Endothelial cell of umbilical vein (primary cell): ENCODE data around the gene HES1. TPM values are rescaled to one million over a fixed set of nuclear protein-coding genes. Genes with fewer than 3 reads are reported as not detected.

Experiments
- BruUV-seq: library from RNA; stranded (reverse); fragments of 400-500 nt; replicated peaks from 2 replicates; lab custom pipeline; 2021; lab: Mats Ljungman, UMichigan
- CTCF ChIA-PET: fragments of 300-600, 350-600 bp; sonication (Branson Sonifier 250); formaldehyde crosslinking; loops from one replicate; lab custom pipeline; 2021; ENCODE audit warnings: antibody characterized with exemption, inconsistent platforms; lab: Charles Lee
- POLR2A ChIA-PET: fragments of 300-600, 350-600 bp; sonication (Branson Sonifier 250); formaldehyde crosslinking; loops from one replicate; lab custom pipeline; 2021; ENCODE audit warnings: antibody characterized with exemption, inconsistent platforms; lab: Charles Lee
- DNase-seq: peaks from one replicate; pipeline ENCODE4 v3.0.0-alpha.2; 2011; ENCODE audit warnings: low read depth, low spot score
- FAIRE-seq: peaks from 2 replicates; lab custom pipeline; 2011; peaks lifted over from hg19 to GRCh38; lab: Jason Lieb, UNC
- H2AFZ ChIP-seq: 2 replicates; pipeline ENCODE4 v1.6.0; 2012; ENCODE audit warnings: low read depth, low read length, control low read depth, inconsistent platforms
- H3K27ac ChIP-seq: 2 replicates; pipeline ENCODE4 v1.5.1; 2011; ENCODE audit warnings: low read depth, mild to moderate bottlenecking, control low read depth, low read length, moderate library complexity; ENCODE audit not compliant: insufficient read depth
- H3K27me3 ChIP-seq, 2 experiments: 2 replicates each; pipeline versions ENCODE4 v1.6.0 to v1.6.1; 2011; ENCODE audit warnings: low read length in 2 of 2, mixed read lengths in 1 of 2; ENCODE audit not compliant: control insufficient read depth in 2 of 2, insufficient read depth in 2 of 2
- H3K36me3 ChIP-seq, 2 experiments: 2 replicates in 1 of 2; 3 replicates in 1 of 2; pipeline ENCODE4 v1.5.1; 2011; ENCODE audit warnings: low read length in 2 of 2, mild to moderate bottlenecking in 1 of 2, moderate library complexity in 1 of 2; ENCODE audit not compliant: control insufficient read depth in 2 of 2, insufficient read depth in 2 of 2; ENCODE audit errors: extremely low read depth in 1 of 2
- H3K4me1 ChIP-seq: 3 replicates; pipeline ENCODE4 v1.5.1; 2011; ENCODE audit warnings: mild to moderate bottlenecking, low read length; ENCODE audit not compliant: control insufficient read depth, insufficient read depth; ENCODE audit errors: extremely low read depth
- H3K4me2 ChIP-seq: 2 replicates; pipeline ENCODE4 v1.6.1; 2011; ENCODE audit warnings: low read length, control low read depth, mixed read lengths; ENCODE audit not compliant: insufficient read depth
- H3K4me3 ChIP-seq, 3 experiments: fragments of 200-600 bp in 1 of 3; sonication (generic), shearing (Covaris generic) in 1 of 3; replicated peaks in 1 of 3; 2 replicates each; pipeline ENCODE4 v1.5.1; 2011 to 2016; ENCODE audit warnings: control low read depth in 3 of 3, low read length in 3 of 3, mild to moderate bottlenecking in 2 of 3, inconsistent platforms in 1 of 3, low read depth in 1 of 3, moderate library complexity in 1 of 3; ENCODE audit not compliant: insufficient read depth in 1 of 3
- H3K79me2 ChIP-seq: 2 replicates; pipeline ENCODE4 v1.6.0; 2012; ENCODE audit warnings: low read length, inconsistent platforms; ENCODE audit not compliant: control insufficient read depth, insufficient read depth
- H3K9ac ChIP-seq: replicated peaks from 2 replicates; pipeline ENCODE3; 2011; ENCODE audit warnings: low read length, control low read depth; ENCODE audit not compliant: insufficient read depth; ENCODE audit errors: extremely low read depth
- H3K9me1 ChIP-seq: replicated peaks from 3 replicates; pipeline ENCODE4 v1.6.0; 2011; ENCODE audit warnings: mild to moderate bottlenecking, low read length; ENCODE audit not compliant: control insufficient read depth, insufficient read depth; ENCODE audit errors: extremely low read depth
- H3K9me3 ChIP-seq: replicated peaks from 2 replicates; pipeline ENCODE4 v1.5.1; 2012; ENCODE audit warnings: low read length, inconsistent platforms; ENCODE audit not compliant: control insufficient read depth, insufficient read depth
- H4K20me1 ChIP-seq: replicated peaks from 2 replicates; pipeline ENCODE3; 2011; ENCODE audit warnings: mild to moderate bottlenecking, low read length; ENCODE audit not compliant: control insufficient read depth, insufficient read depth; ENCODE audit errors: extremely low read depth
- EZH2 ChIP-seq: IDR thresholded peaks from 2 replicates; pipeline ENCODE4 v1.6.1; 2012; ENCODE audit warnings: borderline replicate concordance, low read depth, mild to moderate bottlenecking, moderate library complexity, low read length, inconsistent platforms; ENCODE audit not compliant: severe bottlenecking
- FOS ChIP-seq: IDR thresholded peaks from 2 replicates; pipeline ENCODE4 v1.6.1; 2011; ENCODE audit warnings: mild to moderate bottlenecking, low read length, moderate library complexity, borderline replicate concordance; ENCODE audit not compliant: insufficient read depth
- GATA2 ChIP-seq: IDR thresholded peaks from 2 replicates; pipeline ENCODE4 v1.7.0; 2011; ENCODE audit warnings: low read depth, mild to moderate bottlenecking, moderate library complexity, mixed read lengths, low read length; ENCODE audit not compliant: insufficient read length, insufficient read depth
- JUN ChIP-seq: IDR thresholded peaks from 2 replicates; pipeline ENCODE4 v1.6.1; 2011; ENCODE audit warnings: borderline replicate concordance, low read depth; ENCODE audit not compliant: insufficient read length, insufficient read depth
- MYC ChIP-seq: IDR thresholded peaks from one replicate; pipeline ENCODE4 v1.6.1; 2011; ENCODE audit warnings: mild to moderate bottlenecking, low read depth, low read length
- POLR2A ChIP-seq: IDR thresholded peaks from 2 replicates; pipeline ENCODE4 v1.6.1; 2012; ENCODE audit warnings: low read depth, mild to moderate bottlenecking, control low read depth, low read length
- POLR2AphosphoS5 ChIP-seq: IDR thresholded peaks from 2 replicates; pipeline ENCODE4 v1.6.1; 2012; ENCODE audit warnings: low read depth, mild to moderate bottlenecking, control low read depth, low read length, moderate library complexity; ENCODE audit not compliant: insufficient read depth
- dilution Hi-C: fragments of 300-500 bp; cut with MboI; formaldehyde crosslinking; loops from one replicate; pipeline ENCODE4 v1.15.0; 2019; ENCODE audit warnings: low sequenced_read_pairs; ENCODE audit not compliant: extremely low pct_ligation_motif_present
- intact Hi-C: fragments of 100-400 bp; cut with micrococcal nuclease; formaldehyde crosslinking; loops from one replicate; pipeline ENCODE4 v1.10.0; 2022
- polyA plus RNA-seq, 4 experiments: library from polyadenylated mRNA; depleted of rRNA in 3 of 4; stranded (reverse) in 3 of 4; unstranded in 1 of 4; fragments of >200 nt; gene quantifications; 2 replicates each; pipeline versions ENCODE4 v1.2.1 to v1.2.3, GENCODE V29; 2011 to 2012; ENCODE audit warnings: missing spikeins in 1 of 4
- total RNA-seq: library from RNA; stranded (reverse); gene quantifications from 2 replicates; pipeline ENCODE4 v1.2.3, GENCODE V29; 2021
- TF ChIP-seq, protein P1 (sequence below), 2 donors: IDR thresholded peaks; 1 replicate in 1 of 2; 2 replicates in 1 of 2; pipeline ENCODE4 v1.5.1; 2011; ENCODE audit warnings: low read length in 2 of 2, mild to moderate bottlenecking in 2 of 2, moderate library complexity in 2 of 2, control low read depth in 1 of 2, inconsistent platforms in 1 of 2, low read depth in 1 of 2; ENCODE audit not compliant: insufficient read depth in 1 of 2; ENCODE audit errors: extremely low read depth in 1 of 2
- TF ChIP-seq, protein P2 (sequence below): IDR thresholded peaks from 2 replicates; pipeline ENCODE4 v1.6.1; 2011; ENCODE audit not compliant: insufficient read depth, insufficient read length

Gene HES1
- total and polyA plus RNA-seq, 2 donors (not counting 3 experiments of a cell fraction or from before 2014, with no cell fraction given) = 42.0 to 210 TPM

DNA sequence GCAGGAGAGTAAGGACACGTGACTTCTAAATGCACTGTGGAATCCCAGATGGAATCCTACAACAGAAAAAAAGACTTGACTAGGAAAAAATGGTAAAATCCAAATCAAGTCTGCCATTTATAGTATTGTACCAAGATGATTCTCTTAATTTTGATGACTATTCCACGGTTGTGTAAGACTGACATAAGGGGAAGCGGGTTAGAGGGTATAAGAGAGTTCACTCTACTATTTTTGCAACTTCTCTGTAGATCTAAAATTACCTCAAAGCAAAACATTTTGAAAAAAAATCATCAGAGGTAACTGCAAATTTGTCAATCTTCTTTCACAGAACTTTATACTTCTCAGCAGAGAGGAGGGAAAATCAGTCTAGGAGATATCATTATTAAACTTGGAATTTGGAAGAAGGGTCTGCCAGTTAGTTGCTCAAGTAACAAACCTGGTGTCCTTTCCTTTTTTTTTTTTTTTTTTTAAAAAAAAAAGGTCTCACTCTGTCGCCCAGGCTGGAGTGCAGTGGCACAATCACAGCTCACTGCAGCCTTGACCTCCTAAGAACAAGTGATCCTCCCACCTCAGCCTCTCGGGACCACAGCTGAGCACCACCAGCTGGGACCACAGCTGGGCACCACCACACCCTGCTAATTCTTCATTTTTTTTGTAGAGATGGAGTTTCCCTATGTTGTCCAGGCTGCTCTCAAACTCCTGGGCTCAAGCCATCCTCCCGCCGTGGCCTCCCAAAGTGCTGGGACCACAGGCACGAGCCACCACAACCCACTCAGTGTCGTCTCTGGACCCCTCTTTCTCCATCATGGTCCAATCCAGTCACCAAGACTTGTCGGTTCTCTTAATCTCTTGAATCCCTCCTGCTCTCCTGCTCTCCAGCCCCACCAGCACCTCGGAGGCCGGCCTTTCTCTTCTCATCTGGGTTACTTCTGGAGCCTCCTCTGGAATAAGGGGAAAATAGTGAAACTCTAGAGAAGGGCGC lies 14.9 kb upstream of the HES1 start:
- no peak overlapping the region for H3K9ac ChIP-seq
- FAIRE-seq = peak; percentile 24
- BruUV-seq = no TSS peak

More for the DNA sequence above, 14.9 kb upstream of the HES1 start:
- H3K9me1 ChIP-seq = no peaks in the 10 kb centered on the region
- dilution Hi-C loops (no loop called here), intact Hi-C loops (no loop called here)
- H3K4me2 ChIP-seq = no peak overlapping the region
- ChIA-PET POLR2A (no interaction called here), CTCF (no interaction called here)
- H4K20me1 ChIP-seq = no peaks in the 10 kb centered on the region
- peaks cover 0 to 4% of the 10 kb centered on the region in 2 experiments for H3K27me3 ChIP-seq
- no peaks in the 10 kb centered on the region for H3K79me2 ChIP-seq
- H2AFZ ChIP-seq = no peak overlapping the region
- no peak for DNase-seq
- H3K4me3 ChIP-seq = no peak overlapping the region
- no peak overlapping the region for H3K27ac ChIP-seq
- H3K9me3 ChIP-seq = no peaks in the 10 kb centered on the region
- peaks cover 8% of the 10 kb centered on the region for H3K4me1 ChIP-seq
- H3K36me3 ChIP-seq = no peaks in the 10 kb centered on the region
- no peak for TF ChIP-seq GATA2
- no peak for TF ChIP-seq JUN
- TF ChIP-seq FOS = no peak
- no peak for TF ChIP-seq EZH2
- TF ChIP-seq, protein P1, sequence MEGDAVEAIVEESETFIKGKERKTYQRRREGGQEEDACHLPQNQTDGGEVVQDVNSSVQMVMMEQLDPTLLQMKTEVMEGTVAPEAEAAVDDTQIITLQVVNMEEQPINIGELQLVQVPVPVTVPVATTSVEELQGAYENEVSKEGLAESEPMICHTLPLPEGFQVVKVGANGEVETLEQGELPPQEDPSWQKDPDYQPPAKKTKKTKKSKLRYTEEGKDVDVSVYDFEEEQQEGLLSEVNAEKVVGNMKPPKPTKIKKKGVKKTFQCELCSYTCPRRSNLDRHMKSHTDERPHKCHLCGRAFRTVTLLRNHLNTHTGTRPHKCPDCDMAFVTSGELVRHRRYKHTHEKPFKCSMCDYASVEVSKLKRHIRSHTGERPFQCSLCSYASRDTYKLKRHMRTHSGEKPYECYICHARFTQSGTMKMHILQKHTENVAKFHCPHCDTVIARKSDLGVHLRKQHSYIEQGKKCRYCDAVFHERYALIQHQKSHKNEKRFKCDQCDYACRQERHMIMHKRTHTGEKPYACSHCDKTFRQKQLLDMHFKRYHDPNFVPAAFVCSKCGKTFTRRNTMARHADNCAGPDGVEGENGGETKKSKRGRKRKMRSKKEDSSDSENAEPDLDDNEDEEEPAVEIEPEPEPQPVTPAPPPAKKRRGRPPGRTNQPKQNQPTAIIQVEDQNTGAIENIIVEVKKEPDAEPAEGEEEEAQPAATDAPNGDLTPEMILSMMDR (IDR thresholded peaks at IDR 0.05; ENCODE audit: extremely low read depth in 1 of 2, insufficient read depth in 1 of 2, low read depth in 1 of 2, low read length in 2 of 2) = no peak
- no peak for TF ChIP-seq POLR2A
- TF ChIP-seq, protein P2, sequence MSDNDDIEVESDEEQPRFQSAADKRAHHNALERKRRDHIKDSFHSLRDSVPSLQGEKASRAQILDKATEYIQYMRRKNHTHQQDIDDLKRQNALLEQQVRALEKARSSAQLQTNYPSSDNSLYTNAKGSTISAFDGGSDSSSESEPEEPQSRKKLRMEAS = no peak
- TF ChIP-seq POLR2AphosphoS5 = no peak
- no peak for TF ChIP-seq MYC
